ENCODE results near the gene CRCP. TPM values are rescaled to one million over a fixed set of nuclear protein-coding genes. Genes with fewer than 3 reads are reported as not detected.
"Not testable (repeated sequence)": the region's sequence is repeated elsewhere in the genome, so short reads cannot be mapped to it uniquely, and the experiment has no call there.

CRCP gene
- total and polyA plus RNA-seq, 4 donors: 13.0 to 52.6 (median 18.4) TPM

DNA sequence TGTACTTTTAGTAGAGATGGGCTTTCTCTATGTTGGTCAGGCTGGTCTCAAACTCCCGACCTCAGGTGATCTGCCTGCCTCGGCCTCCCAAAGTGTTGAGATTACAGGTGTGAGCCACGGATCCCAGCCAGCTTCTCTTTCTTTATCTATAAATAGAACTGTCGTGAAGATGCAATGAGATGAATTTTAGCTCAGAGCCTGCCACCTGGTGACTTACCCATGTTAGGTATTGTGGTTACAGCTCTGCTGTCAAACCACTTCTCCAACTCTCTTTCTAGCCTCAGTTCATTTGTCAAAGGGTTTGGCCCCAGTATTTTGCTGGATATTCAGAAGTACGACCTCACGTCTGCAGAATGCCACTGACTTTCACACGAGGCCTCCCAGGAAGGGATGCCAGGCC, 42.4 kb upstream of the CRCP start:
- H3K9ac ChIP-seq (ENCODE audit: low read depth in 1 of 2, low read length in 2 of 2); H3K27me3 ChIP-seq (ENCODE audit: control insufficient read depth in 4 of 4, insufficient read depth in 4 of 4, low read length in 3 of 4); H3K4me1 ChIP-seq (ENCODE audit: control insufficient read depth in 4 of 4, insufficient read depth in 4 of 4, low read length in 3 of 4); H3K36me3 ChIP-seq (ENCODE audit: control insufficient read depth in 4 of 4, insufficient read depth in 3 of 4, low read depth in 1 of 4, low read length in 3 of 4); H3K9me3 ChIP-seq (ENCODE audit: control insufficient read depth in 4 of 4, low read length in 3 of 4); DNase-seq (ENCODE audit: low spot score); H3K27ac ChIP-seq (ENCODE audit: low read depth in 1 of 2, low read length in 2 of 2); H3K4me3 ChIP-seq (ENCODE audit: low read depth in 1 of 3, low read length in 3 of 3): not testable (repeated sequence)
- TF ChIP-seq, protein P1, sequence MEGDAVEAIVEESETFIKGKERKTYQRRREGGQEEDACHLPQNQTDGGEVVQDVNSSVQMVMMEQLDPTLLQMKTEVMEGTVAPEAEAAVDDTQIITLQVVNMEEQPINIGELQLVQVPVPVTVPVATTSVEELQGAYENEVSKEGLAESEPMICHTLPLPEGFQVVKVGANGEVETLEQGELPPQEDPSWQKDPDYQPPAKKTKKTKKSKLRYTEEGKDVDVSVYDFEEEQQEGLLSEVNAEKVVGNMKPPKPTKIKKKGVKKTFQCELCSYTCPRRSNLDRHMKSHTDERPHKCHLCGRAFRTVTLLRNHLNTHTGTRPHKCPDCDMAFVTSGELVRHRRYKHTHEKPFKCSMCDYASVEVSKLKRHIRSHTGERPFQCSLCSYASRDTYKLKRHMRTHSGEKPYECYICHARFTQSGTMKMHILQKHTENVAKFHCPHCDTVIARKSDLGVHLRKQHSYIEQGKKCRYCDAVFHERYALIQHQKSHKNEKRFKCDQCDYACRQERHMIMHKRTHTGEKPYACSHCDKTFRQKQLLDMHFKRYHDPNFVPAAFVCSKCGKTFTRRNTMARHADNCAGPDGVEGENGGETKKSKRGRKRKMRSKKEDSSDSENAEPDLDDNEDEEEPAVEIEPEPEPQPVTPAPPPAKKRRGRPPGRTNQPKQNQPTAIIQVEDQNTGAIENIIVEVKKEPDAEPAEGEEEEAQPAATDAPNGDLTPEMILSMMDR (IDR thresholded peaks at IDR 0.05; ENCODE audit: low read depth, low read length, missing input control): peak; percentile 10
- peak; percentile 38 to 47 for TF ChIP-seq RAD21 (IDR thresholded peaks at IDR 0.05)
- 67% methylated on average over 7 of the region's 7 CpGs for WGBS

DNA sequence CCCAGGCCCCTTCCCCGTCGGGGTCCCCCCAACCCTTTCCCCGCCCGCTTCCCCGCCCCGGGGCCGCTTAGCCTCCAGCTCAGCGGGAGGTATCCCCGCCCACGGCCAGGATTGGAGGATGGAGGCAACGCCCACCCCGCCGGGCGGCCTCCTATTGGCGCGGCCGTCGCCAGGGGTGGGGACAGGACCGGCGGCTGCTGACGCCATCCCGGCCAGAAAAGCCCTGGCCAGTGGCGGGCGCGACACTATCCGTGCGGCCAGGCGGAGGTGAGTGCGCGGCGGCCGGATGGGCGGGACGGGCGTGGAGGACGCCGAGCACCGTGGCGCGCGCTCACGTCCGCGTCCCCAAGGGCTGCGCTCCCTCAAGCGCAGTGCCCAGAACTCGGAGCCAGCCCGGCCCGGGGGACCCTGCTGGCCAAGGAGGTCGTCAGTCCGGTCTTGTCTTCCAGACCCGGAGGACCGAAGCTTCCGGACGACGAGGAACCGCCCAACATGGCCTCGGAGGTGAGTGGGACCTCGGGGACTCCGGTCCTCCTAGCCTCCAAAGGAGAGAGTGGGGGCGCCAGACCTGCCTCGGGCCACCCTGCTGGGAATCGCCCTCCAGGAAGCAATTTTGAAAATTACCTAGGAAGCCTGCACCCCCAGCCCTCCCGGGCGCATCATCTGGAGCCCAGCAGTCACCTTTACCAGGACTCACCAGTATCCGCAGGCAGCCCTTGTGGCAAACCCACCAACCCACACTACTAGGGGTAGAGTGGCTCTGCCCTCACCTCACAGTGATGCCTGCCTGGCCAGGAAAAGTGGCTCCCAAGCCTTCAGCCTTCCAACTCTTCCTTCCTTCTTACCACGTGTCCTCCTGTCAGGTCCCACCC, 38.8 kb upstream of the CRCP start, which contains the start of gene ASL:
TSS of gene ASL (plus strand) at position 230 of the 872 bp plus-strand sequence. CDS start at position 493, 263 bp downstream.
- WGBS: under 1% methylated on average over 67 of the region's 67 CpGs
- no peak for TF ChIP-seq JUND (IDR thresholded peaks at IDR 0.05)
- no peak for TF ChIP-seq HNF4A (conservative IDR thresholded peaks at IDR 0.05)
- no peak for TF ChIP-seq EGR1 (IDR thresholded peaks at IDR 0.05; ENCODE audit: low read depth in 2 of 2)
- no peak for TF ChIP-seq FOXA1 (IDR thresholded peaks at IDR 0.05)
- TF ChIP-seq TAF1 (conservative IDR thresholded peaks at IDR 0.05): peak; percentile 85
- no peak for TF ChIP-seq NR2F2 (IDR thresholded peaks at IDR 0.05)
- TF ChIP-seq, protein P2, sequence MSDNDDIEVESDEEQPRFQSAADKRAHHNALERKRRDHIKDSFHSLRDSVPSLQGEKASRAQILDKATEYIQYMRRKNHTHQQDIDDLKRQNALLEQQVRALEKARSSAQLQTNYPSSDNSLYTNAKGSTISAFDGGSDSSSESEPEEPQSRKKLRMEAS (IDR thresholded peaks at IDR 0.05): no peak
- no peak for TF ChIP-seq HNF4G (IDR thresholded peaks at IDR 0.05)
- TF ChIP-seq SP1 (IDR thresholded peaks at IDR 0.05): peak; percentile 82
- TF ChIP-seq, protein P1 (IDR thresholded peaks at IDR 0.05; ENCODE audit: low read depth, low read length, missing input control): no peak
- TF ChIP-seq GABPA (IDR thresholded peaks at IDR 0.05 in 1 of 2, conservative IDR thresholded peaks at IDR 0.05 in 1 of 2): no peak
- TF ChIP-seq RAD21 (IDR thresholded peaks at IDR 0.05): peak in 1 of 2 donors; percentile 2
- TF ChIP-seq, protein P3, sequence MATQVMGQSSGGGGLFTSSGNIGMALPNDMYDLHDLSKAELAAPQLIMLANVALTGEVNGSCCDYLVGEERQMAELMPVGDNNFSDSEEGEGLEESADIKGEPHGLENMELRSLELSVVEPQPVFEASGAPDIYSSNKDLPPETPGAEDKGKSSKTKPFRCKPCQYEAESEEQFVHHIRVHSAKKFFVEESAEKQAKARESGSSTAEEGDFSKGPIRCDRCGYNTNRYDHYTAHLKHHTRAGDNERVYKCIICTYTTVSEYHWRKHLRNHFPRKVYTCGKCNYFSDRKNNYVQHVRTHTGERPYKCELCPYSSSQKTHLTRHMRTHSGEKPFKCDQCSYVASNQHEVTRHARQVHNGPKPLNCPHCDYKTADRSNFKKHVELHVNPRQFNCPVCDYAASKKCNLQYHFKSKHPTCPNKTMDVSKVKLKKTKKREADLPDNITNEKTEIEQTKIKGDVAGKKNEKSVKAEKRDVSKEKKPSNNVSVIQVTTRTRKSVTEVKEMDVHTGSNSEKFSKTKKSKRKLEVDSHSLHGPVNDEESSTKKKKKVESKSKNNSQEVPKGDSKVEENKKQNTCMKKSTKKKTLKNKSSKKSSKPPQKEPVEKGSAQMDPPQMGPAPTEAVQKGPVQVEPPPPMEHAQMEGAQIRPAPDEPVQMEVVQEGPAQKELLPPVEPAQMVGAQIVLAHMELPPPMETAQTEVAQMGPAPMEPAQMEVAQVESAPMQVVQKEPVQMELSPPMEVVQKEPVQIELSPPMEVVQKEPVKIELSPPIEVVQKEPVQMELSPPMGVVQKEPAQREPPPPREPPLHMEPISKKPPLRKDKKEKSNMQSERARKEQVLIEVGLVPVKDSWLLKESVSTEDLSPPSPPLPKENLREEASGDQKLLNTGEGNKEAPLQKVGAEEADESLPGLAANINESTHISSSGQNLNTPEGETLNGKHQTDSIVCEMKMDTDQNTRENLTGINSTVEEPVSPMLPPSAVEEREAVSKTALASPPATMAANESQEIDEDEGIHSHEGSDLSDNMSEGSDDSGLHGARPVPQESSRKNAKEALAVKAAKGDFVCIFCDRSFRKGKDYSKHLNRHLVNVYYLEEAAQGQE (IDR thresholded peaks at IDR 0.05): peak; percentile 90
- peak; percentile 50 for TF ChIP-seq YY1 (IDR thresholded peaks at IDR 0.05)
- peak; percentile 93 for DNase-seq (ENCODE audit: low spot score)
- H3K27me3 ChIP-seq (ENCODE audit: control insufficient read depth in 4 of 4, insufficient read depth in 4 of 4, low read length in 3 of 4): no peaks in the 10 kb centered on the region
- peaks cover 0 to 23% (median 9%) of the 10 kb centered on the region in 4 donors for H3K4me1 ChIP-seq (ENCODE audit: control insufficient read depth in 4 of 4, insufficient read depth in 4 of 4, low read length in 3 of 4)
- H3K9ac ChIP-seq (ENCODE audit: low read depth in 1 of 2, low read length in 2 of 2): peak within 1 kb of the TSS; percentile 84 to 99
- H3K9me3 ChIP-seq (ENCODE audit: control insufficient read depth in 4 of 4, low read length in 3 of 4): no peaks in the 10 kb centered on the region
- H3K27ac ChIP-seq (ENCODE audit: low read depth in 1 of 2, low read length in 2 of 2): peak within 1 kb of the TSS; percentile 77 to 97
- H3K36me3 ChIP-seq (ENCODE audit: control insufficient read depth in 4 of 4, insufficient read depth in 3 of 4, low read depth in 1 of 4, low read length in 3 of 4): peaks cover 0 to 9% (median 3%) of the 10 kb centered on the region in 4 donors
- H3K4me3 ChIP-seq (ENCODE audit: low read depth in 1 of 3, low read length in 3 of 3): peak within 1 kb of the TSS; percentile 75 to 100 (median 94)

Measured in liver (tissue), 9 donors.